Naive thymus-derived CD8-positive, alpha-beta T cell (primary cell): ENCODE measurements around the gene DHRS12. TPM values are rescaled to one million over a fixed set of nuclear protein-coding genes. Genes with fewer than 3 reads are reported as not detected.

Experiments used
- ATAC-seq, 2 donors: fragments of 150-1000 bp; cut with Tn5 transposase in 1 of 2; sonication (Bioruptor Pico), chemical (Tn5 transposase) in 1 of 2; 1 replicate in 1 of 2; 2 replicates in 1 of 2; pipeline ENCODE4 v1.10.0; 2021; ENCODE audit warnings: mild to moderate bottlenecking in 2 of 2, moderate library complexity in 2 of 2
- POLR2A ChIA-PET: fragments of 350-600 bp; sonication (Branson Sonifier 250); formaldehyde crosslinking; loops from one replicate; lab custom pipeline; 2021; ENCODE audit warnings: antibody characterized with exemption; lab: Charles Lee
- DNase-seq, 10 donors: peaks; one replicate each; pipeline versions ENCODE4 v3.0.0 to v3.0.0-alpha.2; 2020 to 2022
- H3K27ac Mint-ChIP-seq, 10 donors: one replicate each; pipeline ENCODE4 v1.8.0; 2020 to 2022; ENCODE audit warnings: mild to moderate bottlenecking in 10 of 10, mixed read lengths in 10 of 10, moderate library complexity in 4 of 10, inconsistent platforms in 1 of 10
- H3K27me3 Mint-ChIP-seq, 5 donors: one replicate each; pipeline ENCODE4 v1.8.0; 2021 to 2022; ENCODE audit warnings: mixed read lengths in 5 of 5
- H3K36me3 Mint-ChIP-seq, 3 donors: one replicate each; pipeline ENCODE4 v1.8.0; 2020 to 2022; ENCODE audit warnings: mixed read lengths in 3 of 3, mild to moderate bottlenecking in 2 of 3, inconsistent platforms in 1 of 3
- H3K4me1 Mint-ChIP-seq, 4 donors: one replicate each; pipeline ENCODE4 v1.8.0; 2021 to 2022; ENCODE audit warnings: mixed read lengths in 4 of 4
- H3K4me3 Mint-ChIP-seq, 10 donors: one replicate each; pipeline ENCODE4 v1.8.0; 2020 to 2022; ENCODE audit warnings: mild to moderate bottlenecking in 10 of 10, mixed read lengths in 10 of 10, moderate library complexity in 6 of 10, inconsistent platforms in 1 of 10
- H3K9me3 Mint-ChIP-seq, 9 donors: one replicate each; pipeline ENCODE4 v1.8.0; 2020 to 2022; ENCODE audit warnings: mixed read lengths in 9 of 9, mild to moderate bottlenecking in 3 of 9, inconsistent platforms in 1 of 9, moderate library complexity in 1 of 9
- polyA plus RNA-seq, 3 donors: library from polyadenylated mRNA; unstranded; fragments of 300-500 nt; fragmentation: Illumina TruSeq; gene quantifications; one replicate each; pipeline ENCODE4 v1.2.3, GENCODE V29; 2021
- total RNA-seq, 8 experiments: library from RNA in 2 of 8; stranded (reverse) in 2 of 8; gene quantifications; one replicate each; pipeline ENCODE4 v1.2.3 and lab custom pipeline; 2021 to 2026

DHRS12 gene, protein sequence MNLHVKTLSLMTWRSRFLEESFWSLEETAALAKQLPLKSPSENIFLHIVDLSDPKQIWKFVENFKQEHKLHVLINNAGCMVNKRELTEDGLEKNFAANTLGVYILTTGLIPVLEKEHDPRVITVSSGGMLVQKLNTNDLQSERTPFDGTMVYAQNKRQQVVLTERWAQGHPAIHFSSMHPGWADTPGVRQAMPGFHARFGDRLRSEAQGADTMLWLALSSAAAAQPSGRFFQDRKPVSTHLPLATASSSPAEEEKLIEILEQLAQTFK
- total RNA-seq, result 10 to 100 TPM; 22.6 to 24.2 TPM
- polyA plus RNA-seq, result 10 to 100 TPM; 22.1 to 33.2 (median 26.0) TPM
- total RNA-seq (lab: John Stamatoyannopoulos, UW), result 3.7 to 12.8 (median 10.9) reads per million in 6 experiments

DNA sequence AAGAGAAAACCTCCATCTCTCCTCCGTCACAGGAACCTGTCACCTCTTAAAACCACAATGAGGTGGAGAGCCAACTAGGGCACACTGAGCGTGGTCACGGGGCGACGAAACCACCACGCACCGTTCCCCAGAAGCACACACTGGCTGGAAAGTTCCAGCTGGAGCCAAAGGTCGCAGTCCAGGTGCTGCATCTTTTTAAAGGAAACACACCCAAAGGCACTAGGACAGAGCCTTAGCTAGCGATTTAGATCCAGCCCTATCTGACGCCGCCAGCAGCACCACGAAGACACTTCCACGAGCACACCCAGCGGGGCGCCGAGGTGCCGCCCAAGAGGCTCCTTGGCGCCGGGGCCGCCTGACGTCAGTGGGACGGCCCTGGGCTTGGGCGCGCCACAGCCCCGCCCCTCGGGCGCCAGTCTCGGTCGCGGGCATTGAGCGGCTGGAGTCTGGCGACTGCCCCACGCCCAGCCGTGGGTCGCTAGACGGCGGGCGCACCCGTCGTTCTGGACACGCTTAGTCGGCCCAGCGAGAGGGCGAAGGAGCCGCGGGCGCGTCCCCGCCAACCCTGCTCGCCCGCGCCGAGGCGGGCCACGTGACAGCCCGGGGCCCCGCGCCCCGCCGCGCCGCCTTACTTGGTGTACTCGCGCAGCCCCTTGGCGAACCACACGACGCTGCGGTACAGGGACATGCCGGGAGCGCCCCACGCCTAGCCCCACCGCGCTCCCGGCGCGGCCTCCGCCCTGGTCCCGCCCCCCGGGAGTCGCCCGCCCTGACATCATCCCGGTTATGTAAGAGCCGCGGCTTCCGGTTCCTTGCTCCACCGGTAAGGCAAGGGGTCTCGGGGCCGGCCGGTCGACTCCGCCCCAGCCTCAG, at the start of gene DHRS12:
Gene DHRS12 (minus strand): TSS at position 742 of the 873 bp plus-strand sequence. CDS start 4,504 bp downstream, outside the sequence.
- no peaks in the 10 kb centered on the region for H3K9me3 Mint-ChIP-seq

DNA sequence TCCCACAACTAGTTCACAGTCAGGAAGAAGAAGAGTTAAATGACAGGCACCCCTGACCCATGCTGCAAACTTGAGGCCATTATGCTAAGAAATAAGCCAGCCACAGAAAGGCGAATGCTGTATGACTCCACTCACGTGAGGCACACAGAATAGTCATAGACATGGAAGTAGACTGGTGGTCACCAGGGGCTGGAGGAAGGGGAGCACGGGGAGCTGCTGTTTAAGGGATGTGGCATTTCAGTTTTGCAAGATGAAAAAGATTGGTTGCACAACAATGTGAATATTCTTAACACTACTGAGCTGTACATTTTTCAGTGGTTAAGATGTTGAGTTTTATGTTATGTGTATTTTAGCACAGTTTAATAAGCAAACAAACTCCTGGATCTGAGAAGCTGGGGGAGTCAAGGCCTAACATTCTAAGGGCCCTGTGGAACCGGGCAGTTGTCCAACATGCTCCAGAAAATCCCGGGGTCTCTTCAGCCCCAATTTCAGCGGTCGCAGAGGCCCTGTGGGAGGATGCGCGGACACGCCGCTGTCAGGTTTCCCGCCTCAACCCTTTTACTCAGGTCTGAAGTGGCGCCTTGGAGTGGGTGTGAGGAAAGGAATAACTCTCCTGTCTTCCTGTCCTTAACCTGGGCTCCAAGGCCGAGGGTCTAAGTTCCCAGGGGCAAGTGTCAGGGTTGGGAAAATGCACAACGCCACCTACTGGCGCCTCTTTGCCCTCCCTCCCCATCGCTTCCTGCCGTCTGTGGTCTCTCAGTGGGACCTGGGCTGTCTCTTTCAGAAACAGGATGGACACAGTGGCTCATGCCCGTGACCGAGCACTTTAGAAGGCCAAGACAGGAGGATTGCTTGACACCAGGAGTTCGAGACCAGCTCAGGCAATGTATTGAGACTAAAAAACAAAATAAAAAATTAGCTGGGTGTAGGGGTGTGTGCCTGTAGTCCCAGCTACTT, 45.5 kb upstream of the DHRS12 start:
- peaks cover 2 to 17% (median 7%) of the 10 kb centered on the region in 5 donors for H3K27me3 Mint-ChIP-seq
- H3K9me3 Mint-ChIP-seq, result no peaks in the 10 kb centered on the region
- H3K4me1 Mint-ChIP-seq, result peaks cover 2 to 10% (median 6%) of the 10 kb centered on the region in 4 donors
- H3K4me3 Mint-ChIP-seq, result no peak overlapping the region
- POLR2A ChIA-PET, result no interaction called here
- H3K27ac Mint-ChIP-seq, result no peak overlapping the region
- H3K36me3 Mint-ChIP-seq, result no peaks in the 10 kb centered on the region
- peak; percentile 47 to 55 for ATAC-seq
- DNase-seq, result peak in 4 of 10 donors; percentile 25 to 42 (median 28)

More for the DNA sequence above, at the start of gene DHRS12:
- H3K36me3 Mint-ChIP-seq, result peaks cover 0 to 9% (median 3%) of the 10 kb centered on the region in 3 donors
- H3K4me3 Mint-ChIP-seq, result peak within 1 kb of the TSS; percentile 89 to 99 (median 95)
- peaks cover 0 to 3% (median 0%) of the 10 kb centered on the region in 5 donors for H3K27me3 Mint-ChIP-seq
- ATAC-seq (peak; percentile 72 to 73), DNase-seq (peak; percentile 77 to 94 (median 88))
- peak within 1 kb of the TSS; percentile 97 to 100 (median 100) for H3K27ac Mint-ChIP-seq
- POLR2A ChIA-PET, result interaction anchor here (0.8 to 9.2 kb wide), 7 partner anchors 8 to 391 kb away, joined by 3 to 173 read pairs (median 4); partner anchors contain the start of gene INTS6
- peaks cover 19 to 59% (median 55%) of the 10 kb centered on the region in 4 donors for H3K4me1 Mint-ChIP-seq

DNA sequence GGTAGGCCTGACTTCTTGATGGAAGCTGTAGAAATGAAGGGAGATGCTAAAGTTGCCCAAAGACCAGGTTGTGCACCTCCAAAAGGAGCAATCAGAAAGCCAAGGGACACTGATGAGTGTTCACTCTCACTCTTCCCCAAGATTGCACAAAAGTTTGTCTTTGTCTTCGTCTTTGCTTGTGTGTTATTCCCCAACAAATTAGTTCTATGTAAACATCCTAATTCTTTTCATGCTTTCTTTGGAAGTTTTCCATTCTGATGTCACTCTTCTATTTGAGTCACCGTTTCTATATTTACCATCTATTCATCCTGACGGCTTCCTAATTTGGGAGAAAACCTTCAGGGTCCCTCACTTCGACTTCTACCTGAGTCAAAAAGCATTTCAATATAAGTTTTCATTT, 44.7 kb upstream of the DHRS12 start:
- H3K27me3 Mint-ChIP-seq, result peaks cover 2 to 20% (median 7%) of the 10 kb centered on the region in 5 donors
- ATAC-seq (no peak), DNase-seq (no peak)
- no peak overlapping the region for H3K27ac Mint-ChIP-seq
- H3K36me3 Mint-ChIP-seq, result no peaks in the 10 kb centered on the region
- no peak overlapping the region for H3K4me3 Mint-ChIP-seq
- no peaks in the 10 kb centered on the region for H3K9me3 Mint-ChIP-seq
- peaks cover 2 to 10% (median 6%) of the 10 kb centered on the region in 4 donors for H3K4me1 Mint-ChIP-seq
- POLR2A ChIA-PET, result no interaction called here

DNA sequence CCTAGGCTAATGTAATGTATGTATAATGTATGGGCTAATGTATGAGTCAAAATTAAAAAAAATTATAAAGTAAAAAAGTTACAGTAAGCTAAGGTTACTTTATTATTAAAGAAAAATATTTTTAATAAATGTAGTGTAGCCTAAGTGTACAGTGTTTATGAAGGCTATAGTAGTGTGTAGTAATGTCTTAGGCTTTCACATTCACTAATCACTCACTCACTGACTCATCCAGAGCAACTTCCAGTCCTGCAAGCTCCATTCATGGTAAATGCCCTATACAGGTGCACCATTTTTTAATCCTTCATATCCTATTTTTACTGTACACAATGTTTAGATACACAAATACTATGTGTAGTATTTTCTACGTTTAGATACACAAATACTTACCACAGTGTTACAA, 42.8 kb upstream of the DHRS12 start:
- ATAC-seq (no peak), DNase-seq (no peak)
- Mint-ChIP-seq H3K4me3 (no peak overlapping the region), H3K36me3 (no peaks in the 10 kb centered on the region), H3K27ac (no peak overlapping the region), H3K9me3 (no peaks in the 10 kb centered on the region), H3K27me3 (peaks cover 3 to 20% (median 5%) of the 10 kb centered on the region in 5 donors), H3K4me1 (peaks cover 2 to 10% (median 6%) of the 10 kb centered on the region in 4 donors)
- POLR2A ChIA-PET, result no interaction called here

DNA sequence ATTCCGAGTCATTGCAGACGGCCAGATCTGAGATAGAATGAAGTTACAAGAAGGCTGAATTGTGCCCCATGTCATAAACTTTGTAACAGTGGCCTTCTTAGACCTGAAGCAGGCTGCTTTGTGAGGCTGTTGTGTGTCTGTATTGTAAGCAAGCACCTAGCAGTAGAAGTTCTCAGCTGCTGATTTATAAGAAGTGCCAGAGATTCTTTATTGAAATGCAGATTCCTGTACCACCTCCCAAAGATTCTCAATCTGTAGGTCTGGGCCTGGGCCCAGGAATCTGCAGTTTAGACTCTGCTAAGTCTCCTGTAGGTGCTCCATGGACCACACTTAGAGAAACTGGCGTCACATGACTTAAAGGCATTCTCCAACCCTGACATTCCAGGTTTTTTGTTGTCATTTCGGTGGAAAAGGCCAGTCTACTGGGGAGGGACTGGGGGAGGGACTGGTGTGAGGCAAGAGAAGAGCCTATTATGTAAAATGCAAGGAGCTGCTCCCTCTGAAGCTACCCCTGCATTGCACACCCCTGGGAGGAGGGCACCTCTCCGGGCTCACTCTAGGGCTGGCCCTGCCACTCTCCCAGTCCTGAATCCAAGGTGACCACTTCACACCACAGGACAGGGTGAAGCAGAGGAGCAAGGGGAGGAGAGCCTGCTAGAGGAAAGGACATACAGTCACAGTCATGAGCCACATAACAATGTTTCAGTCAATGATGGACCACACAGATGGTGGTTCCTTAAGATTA, 41.8 kb upstream of the DHRS12 start:
- Mint-ChIP-seq H3K9me3 (no peaks in the 10 kb centered on the region), H3K27me3 (peaks cover 2 to 11% (median 3%) of the 10 kb centered on the region in 5 donors), H3K4me3 (no peak overlapping the region), H3K4me1 (peaks cover 2 to 10% (median 6%) of the 10 kb centered on the region in 4 donors), H3K27ac (no peak overlapping the region), H3K36me3 (no peaks in the 10 kb centered on the region)
- POLR2A ChIA-PET, result no interaction called here
- DNase-seq (no peak), ATAC-seq (no peak)

DNA sequence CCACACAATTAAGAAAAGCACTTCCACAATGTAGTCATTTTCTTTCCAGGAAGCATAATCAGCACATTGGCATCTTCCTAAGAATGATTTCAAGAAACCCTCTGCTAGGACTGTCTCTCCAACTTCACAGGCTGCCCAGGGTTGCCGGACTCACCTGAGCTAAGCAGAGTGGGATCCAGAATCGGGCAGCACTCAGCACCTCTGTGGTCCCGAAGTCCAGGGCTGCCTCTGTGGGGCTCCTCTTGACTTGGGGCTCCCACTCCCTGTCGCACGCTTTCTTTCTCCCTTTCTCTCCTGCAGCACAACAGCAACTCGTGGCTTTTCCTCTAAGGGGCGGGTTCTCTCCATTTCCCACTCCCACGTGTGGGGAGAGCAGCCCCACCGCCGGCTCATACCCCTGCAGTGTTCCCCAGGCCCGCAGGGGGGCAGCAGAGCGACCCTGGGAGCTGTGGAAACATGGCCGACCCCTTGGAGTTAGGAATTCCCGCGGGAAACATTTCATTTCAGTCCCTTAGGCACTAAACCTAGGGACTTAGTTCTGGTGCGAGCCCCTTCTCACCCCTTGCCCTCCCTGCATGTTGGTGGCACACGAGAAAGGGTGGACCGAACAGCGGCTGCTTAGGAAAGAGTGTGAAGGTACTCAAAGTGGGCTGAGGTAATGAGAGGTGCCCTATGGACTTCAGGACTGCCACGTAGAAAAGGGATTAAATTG, 41.1 kb upstream of the DHRS12 start, which contains the start of gene TMEM272:
Gene TMEM272 (minus strand): TSS at position 316 of the 712 bp plus-strand sequence. CDS start 6,647 bp downstream, outside the sequence.
- POLR2A ChIA-PET, result interaction anchor here (0.9 kb wide), 1 partner anchor 20 kb away, joined by 3 read pairs; no protein-coding TSS in a partner anchor
- peak within 1 kb of the TSS in 9 of 10 donors; percentile 13 to 79 (median 43) for H3K4me3 Mint-ChIP-seq
- no peaks in the 10 kb centered on the region for H3K36me3 Mint-ChIP-seq
- H3K27me3 Mint-ChIP-seq, result peaks cover 2 to 10% (median 3%) of the 10 kb centered on the region in 5 donors
- ATAC-seq (peak; percentile 74 to 90), DNase-seq (peak in 9 of 10 donors; percentile 24 to 73 (median 47))
- peak within 1 kb of the TSS in 3 of 10 donors; percentile 7 to 49 (median 47) for H3K27ac Mint-ChIP-seq
- H3K9me3 Mint-ChIP-seq, result no peaks in the 10 kb centered on the region
- H3K4me1 Mint-ChIP-seq, result peaks cover 2 to 10% (median 6%) of the 10 kb centered on the region in 4 donors

DNA sequence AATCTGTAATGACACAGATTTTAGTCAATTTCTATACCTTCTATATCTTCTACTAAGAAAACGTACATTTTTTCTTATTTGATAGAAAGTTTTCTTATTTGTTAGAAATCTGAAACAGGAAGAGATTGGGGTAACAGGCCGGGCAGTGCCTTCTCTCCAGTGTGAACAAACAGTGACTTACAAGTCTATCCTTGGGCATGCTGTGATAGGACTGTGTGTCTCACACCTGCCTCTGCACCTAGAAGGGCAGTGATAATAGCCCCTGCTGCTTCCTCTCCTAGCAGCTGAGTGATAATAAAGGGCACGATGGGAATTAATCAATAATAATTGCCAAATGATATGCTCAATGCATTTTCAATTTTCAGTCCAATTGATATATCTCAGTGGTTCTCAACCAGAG, 39.6 kb upstream of the DHRS12 start:
- DNase-seq (no peak), ATAC-seq (no peak)
- Mint-ChIP-seq H3K27me3 (peaks cover 2 to 10% (median 3%) of the 10 kb centered on the region in 5 donors), H3K9me3 (no peaks in the 10 kb centered on the region), H3K4me1 (peaks cover 2 to 10% (median 6%) of the 10 kb centered on the region in 4 donors), H3K36me3 (no peaks in the 10 kb centered on the region), H3K27ac (no peak overlapping the region), H3K4me3 (no peak overlapping the region)
- POLR2A ChIA-PET, result no interaction called here

DNA sequence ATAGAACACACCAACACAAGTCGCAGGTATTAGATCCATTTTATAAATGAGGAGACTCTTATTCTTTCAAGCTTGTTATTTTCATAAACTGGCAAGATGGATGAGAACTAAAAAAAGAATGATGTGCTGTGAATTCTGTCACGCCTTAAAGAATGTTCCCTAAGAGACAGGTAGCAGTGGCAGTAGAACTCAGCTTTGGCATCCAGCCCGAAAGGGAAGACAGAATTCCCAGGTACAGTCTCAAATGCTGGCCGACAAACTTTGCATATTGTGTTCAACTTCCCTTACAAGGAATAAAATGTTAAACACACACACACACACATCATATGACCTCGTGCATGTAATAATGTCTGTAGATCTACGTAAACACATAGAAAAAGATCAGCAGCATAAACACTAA, 37.8 kb upstream of the DHRS12 start:
- Mint-ChIP-seq H3K36me3 (no peaks in the 10 kb centered on the region), H3K4me3 (no peak overlapping the region), H3K4me1 (peaks cover 2 to 15% (median 10%) of the 10 kb centered on the region in 4 donors), H3K27ac (no peak overlapping the region), H3K9me3 (no peaks in the 10 kb centered on the region), H3K27me3 (peaks cover 2 to 10% (median 3%) of the 10 kb centered on the region in 5 donors)
- POLR2A ChIA-PET, result no interaction called here
- DNase-seq (no peak), ATAC-seq (no peak)

DNA sequence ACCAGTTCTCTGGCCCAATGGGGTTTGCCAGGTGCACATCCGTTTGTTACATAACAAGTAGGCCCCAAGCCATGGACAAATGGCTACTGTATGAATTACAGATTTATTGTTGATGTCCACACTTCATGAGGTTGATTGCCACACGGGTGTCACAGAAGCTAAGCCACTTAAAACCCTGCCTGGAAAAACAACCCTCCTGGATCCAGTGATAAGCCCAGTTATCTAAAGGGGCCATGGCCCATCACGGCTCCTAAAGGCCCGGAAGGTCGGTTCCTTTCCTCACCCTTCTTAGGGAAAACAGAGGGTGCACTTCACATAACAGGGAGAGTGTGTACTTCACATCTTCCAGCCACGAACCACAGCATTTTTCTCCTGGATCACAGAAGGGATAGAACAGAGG, 37.0 kb upstream of the DHRS12 start:
- peaks cover 2 to 18% (median 11%) of the 10 kb centered on the region in 4 donors for H3K4me1 Mint-ChIP-seq
- POLR2A ChIA-PET, result no interaction called here
- no peak overlapping the region for H3K4me3 Mint-ChIP-seq
- ATAC-seq, result no peak
- no peak overlapping the region for H3K27ac Mint-ChIP-seq
- H3K36me3 Mint-ChIP-seq, result no peaks in the 10 kb centered on the region
- peaks cover 2 to 10% (median 3%) of the 10 kb centered on the region in 5 donors for H3K27me3 Mint-ChIP-seq
- H3K9me3 Mint-ChIP-seq, result no peaks in the 10 kb centered on the region
- DNase-seq, result no peak

DNA sequence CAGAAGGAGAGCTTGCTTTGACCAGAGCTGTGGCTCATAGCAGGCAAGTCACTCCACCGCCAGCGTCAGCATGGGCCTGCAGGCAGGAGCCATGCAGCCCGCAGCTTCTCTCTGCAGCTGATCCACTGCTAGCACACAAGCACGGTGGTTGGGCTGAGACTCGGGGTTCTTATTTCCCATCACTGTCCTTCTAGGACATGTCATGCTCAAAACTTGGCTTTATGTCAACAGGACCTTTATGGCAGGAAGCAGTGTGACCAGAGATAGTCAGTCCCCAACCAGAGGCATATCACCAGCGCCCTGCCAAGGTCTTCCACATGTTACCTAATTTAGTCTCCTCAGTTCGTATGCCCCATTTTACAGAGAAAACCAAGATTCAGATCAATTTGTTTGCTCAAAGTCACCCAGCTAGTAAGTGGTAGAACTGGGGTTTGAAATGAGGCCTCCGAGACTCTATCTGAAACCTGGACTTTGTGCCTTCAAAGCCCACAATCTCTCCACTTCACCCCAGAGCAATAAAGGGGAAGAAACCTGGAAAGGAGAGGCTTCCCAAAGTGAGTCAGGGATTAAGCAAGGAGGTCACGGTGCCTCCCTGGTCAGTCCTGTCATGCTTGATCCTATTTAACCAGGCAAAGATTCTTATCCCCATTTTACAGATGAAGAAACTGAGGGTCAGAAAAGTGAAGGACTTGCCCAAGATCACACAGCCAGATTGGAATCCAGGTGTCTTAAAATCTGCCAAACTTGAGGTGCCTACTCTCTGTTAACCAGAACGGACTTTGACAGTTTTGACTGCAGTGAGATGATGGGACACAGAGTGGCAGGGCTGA, 36.0 kb upstream of the DHRS12 start:
- no peak overlapping the region for H3K4me3 Mint-ChIP-seq
- POLR2A ChIA-PET, result interaction anchor here (0.6 to 0.8 kb wide), 2 partner anchors 14 to 24 kb away, joined by 3 to 5 read pairs; no protein-coding TSS in a partner anchor
- H3K36me3 Mint-ChIP-seq, result no peaks in the 10 kb centered on the region
- DNase-seq, result no peak
- H3K27me3 Mint-ChIP-seq, result peaks cover 2 to 8% (median 2%) of the 10 kb centered on the region in 5 donors
- no peak for ATAC-seq
- H3K4me1 Mint-ChIP-seq, result peaks cover under 1 to 15% (median 6%) of the 10 kb centered on the region in 4 donors
- H3K27ac Mint-ChIP-seq, result no peak overlapping the region
- H3K9me3 Mint-ChIP-seq, result no peaks in the 10 kb centered on the region
